RWPE2 (cell line): ENCODE results near the gene GRK3.

Source experiments
- ATAC-seq: fragments of 200-7000 bp; cut with Tn5 transposase; 3 replicates; pipeline ENCODE4 v1.9.1; 2021; ENCODE audit warnings: low read depth
- DNase-seq: peaks from one replicate; pipeline ENCODE4 v3.0.0-alpha.2; 2020; ENCODE audit warnings: low spot score
- H3K27ac ChIP-seq: fragments of 450-650 bp; 2 replicates; pipeline ENCODE4 v1.5.1; 2017; ENCODE audit warnings: mild to moderate bottlenecking; ENCODE audit not compliant: poor library complexity, severe bottlenecking
- H3K27me3 ChIP-seq: fragments of 250-450 bp; sonication (Bioruptor Pico); 2 replicates; pipeline ENCODE4 v1.5.1; 2021; ENCODE audit warnings: mild to moderate bottlenecking, moderate library complexity; ENCODE audit not compliant: insufficient read depth, poor library complexity, severe bottlenecking
- H3K36me3 ChIP-seq: fragments of 250-450 bp; sonication (Bioruptor Pico); 2 replicates; pipeline ENCODE4 v1.5.1; 2020; ENCODE audit warnings: low read depth, mild to moderate bottlenecking, moderate library complexity
- H3K4me1 ChIP-seq: fragments of 250-450 bp; sonication (Bioruptor Pico); 2 replicates; pipeline ENCODE4 v1.5.1; 2021; ENCODE audit warnings: mild to moderate bottlenecking, moderate library complexity; ENCODE audit not compliant: insufficient read depth, poor library complexity, severe bottlenecking
- H3K4me3 ChIP-seq: fragments of 250-450 bp; sonication (Bioruptor Pico); 2 replicates; pipeline ENCODE4 v1.5.1; 2021; ENCODE audit warnings: mild to moderate bottlenecking, moderate library complexity; ENCODE audit not compliant: severe bottlenecking
- H3K9me3 ChIP-seq: fragments of 250-450 bp; sonication (Bioruptor Pico); 2 replicates; pipeline ENCODE4 v1.5.1; 2021; ENCODE audit warnings: mild to moderate bottlenecking, moderate library complexity; ENCODE audit not compliant: severe bottlenecking
- CTCF ChIP-seq: fragments of 450-650 bp; IDR thresholded peaks from one replicate; pipeline ENCODE4 v1.5.1; 2017; ENCODE audit warnings: mild to moderate bottlenecking, moderate library complexity; ENCODE audit not compliant: poor library complexity, severe bottlenecking

GRK3 gene

GRCh38 chr22:25718135-25718840 lies 153.8 kb downstream of the GRK3 start:
- no peak overlapping the region for H3K27ac ChIP-seq
- no peak for DNase-seq
- H3K27me3 ChIP-seq: no peaks in the 10 kb centered on the region
- ATAC-seq: no peak
- no peaks in the 10 kb centered on the region for H3K4me1 ChIP-seq
- H3K9me3 ChIP-seq: no peaks in the 10 kb centered on the region
- H3K36me3 ChIP-seq: no peaks in the 10 kb centered on the region
- no peak for TF ChIP-seq CTCF
- H3K4me3 ChIP-seq: no peak overlapping the region

- Histone ChIP-seq H3K9me3 (no peaks in the 10 kb centered on the region), H3K36me3 (no peaks in the 10 kb centered on the region), H3K27me3 (no peaks in the 10 kb centered on the region), H3K27ac (no peak overlapping the region), H3K4me1 (no peaks in the 10 kb centered on the region), H3K4me3 (no peak overlapping the region)
- DNase-seq: no peak
- no peak for ATAC-seq
- no peak for TF ChIP-seq CTCF
Measured at GRCh38 chr22:25722223-25722622, 157.7 kb downstream of the GRK3 start.

GRCh38 chr22:25722626-25723025 lies 158.2 kb downstream of the GRK3 start:
- no peak for DNase-seq
- Histone ChIP-seq H3K4me1 (no peaks in the 10 kb centered on the region), H3K27me3 (no peaks in the 10 kb centered on the region), H3K36me3 (no peaks in the 10 kb centered on the region), H3K9me3 (no peaks in the 10 kb centered on the region), H3K4me3 (no peak overlapping the region), H3K27ac (no peak overlapping the region)
- ATAC-seq: no peak
- TF ChIP-seq CTCF: no peak

- DNase-seq: no peak
- no peaks in the 10 kb centered on the region for H3K36me3 ChIP-seq
- ATAC-seq: no peak
- no peaks in the 10 kb centered on the region for H3K4me1 ChIP-seq
- TF ChIP-seq CTCF: no peak
- H3K4me3 ChIP-seq: no peak overlapping the region
- no peaks in the 10 kb centered on the region for H3K9me3 ChIP-seq
- H3K27ac ChIP-seq: no peak overlapping the region
- H3K27me3 ChIP-seq: no peaks in the 10 kb centered on the region
Measured at GRCh38 chr22:25726241-25726640, 161.8 kb downstream of the GRK3 start.

GRCh38 chr22:25728071-25728470 lies 163.6 kb downstream of the GRK3 start:
- TF ChIP-seq CTCF: no peak
- Histone ChIP-seq H3K9me3 (no peaks in the 10 kb centered on the region), H3K27me3 (no peaks in the 10 kb centered on the region), H3K27ac (no peak overlapping the region), H3K36me3 (no peaks in the 10 kb centered on the region), H3K4me1 (no peaks in the 10 kb centered on the region), H3K4me3 (no peak overlapping the region)
- no peak for DNase-seq
- no peak for ATAC-seq
